Effector memory CD8-positive, alpha-beta T cell (primary cell): ENCODE measurements around the gene GPR156.
"Not testable (repeated sequence)": the region's sequence is repeated elsewhere in the genome, so short reads cannot be mapped to it uniquely, and the experiment has no call there.

ENCODE experiments used
- ATAC-seq: fragments of 150-1000 bp; cut with Tn5 transposase; replicated peaks from 2 replicates; pipeline ENCODE4 v1.10.0; 2021; ENCODE audit warnings: mild to moderate bottlenecking, moderate library complexity
- DNase-seq, 3 experiments: peaks; one replicate each; pipeline ENCODE4 v3.0.0; 2021
- H3K27ac Mint-ChIP-seq, 2 donors: one replicate each; pipeline ENCODE4 v1.8.0; 2022; ENCODE audit warnings: mild to moderate bottlenecking in 2 of 2, mixed read lengths in 2 of 2, moderate library complexity in 2 of 2
- H3K27me3 Mint-ChIP-seq, 2 donors: one replicate each; pipeline ENCODE4 v1.8.0; 2022; ENCODE audit warnings: mixed read lengths in 2 of 2
- H3K36me3 Mint-ChIP-seq: one replicate; pipeline ENCODE4 v1.8.0; 2022; ENCODE audit warnings: mild to moderate bottlenecking, moderate library complexity, mixed read lengths; ENCODE audit not compliant: insufficient read depth
- H3K4me1 Mint-ChIP-seq, 2 donors: one replicate each; pipeline ENCODE4 v1.8.0; 2022; ENCODE audit warnings: low read depth in 2 of 2, mixed read lengths in 2 of 2
- H3K4me3 Mint-ChIP-seq, 2 donors: one replicate each; pipeline ENCODE4 v1.8.0; 2022; ENCODE audit warnings: mild to moderate bottlenecking in 2 of 2, mixed read lengths in 2 of 2, moderate library complexity in 2 of 2
- H3K9me3 Mint-ChIP-seq, 2 donors: one replicate each; pipeline ENCODE4 v1.8.0; 2022; ENCODE audit warnings: mixed read lengths in 2 of 2
- total RNA-seq, 9 experiments: gene quantifications; one replicate each; lab custom pipeline; 2026; lab: John Stamatoyannopoulos, UW

Gene GPR156
- total RNA-seq, result 0 to 0.49 (median 0.13) reads per million in 9 experiments

DNA sequence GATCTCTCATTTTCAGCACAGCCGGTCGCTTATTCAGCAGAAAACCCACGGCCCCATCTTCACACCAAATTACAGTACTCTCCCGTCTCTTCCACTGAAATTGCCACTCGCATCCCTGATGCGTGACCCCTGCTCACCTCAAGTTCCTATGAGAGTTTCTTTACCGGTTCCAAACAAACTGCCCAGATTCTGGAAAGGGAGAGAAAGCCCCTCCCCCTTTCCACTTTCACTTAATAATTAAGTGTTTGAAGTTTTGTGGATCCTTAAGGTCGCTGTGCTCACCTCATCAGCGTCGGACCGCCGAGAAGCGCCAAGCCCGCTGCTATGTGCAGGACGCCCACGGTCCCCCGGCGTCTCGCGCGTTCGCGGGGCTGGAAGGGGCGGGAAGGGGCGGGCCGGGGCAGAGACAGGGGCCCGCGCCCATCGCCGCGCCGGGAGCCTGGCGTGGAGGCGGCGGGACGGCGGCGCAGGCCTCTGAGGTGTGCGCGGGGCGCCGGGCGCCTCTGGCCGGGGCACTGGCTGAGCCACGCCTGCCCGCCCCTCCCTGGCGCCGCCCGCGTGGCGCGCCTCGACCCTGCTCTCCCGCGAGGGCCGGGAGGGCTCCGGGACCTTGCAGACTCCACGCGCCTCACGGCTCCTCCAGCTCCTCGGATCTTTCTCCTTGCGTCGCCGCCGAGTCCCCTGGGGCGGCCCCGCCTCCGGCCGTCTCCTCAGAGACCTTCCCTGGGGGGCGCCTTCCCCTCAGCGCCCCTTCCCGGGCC, at the start of gene GPR156:
TSS of gene GPR156 (minus strand) at position 476 of the 761 bp plus-strand sequence. CDS start 41,124 bp downstream, outside the sequence.
- DNase-seq (no peak), ATAC-seq (peak; percentile 10)
- Mint-ChIP-seq H3K9me3 (no peaks in the 10 kb centered on the region), H3K36me3 (peaks cover 6% of the 10 kb centered on the region), H3K27ac (no peak within 1 kb of the TSS), H3K4me1 (peaks cover 0 to 3% of the 10 kb centered on the region in 2 donors), H3K4me3 (peak within 1 kb of the TSS in 1 of 2 donors; percentile 11), H3K27me3 (peaks cover 78 to 91% of the 10 kb centered on the region in 2 donors)

DNA sequence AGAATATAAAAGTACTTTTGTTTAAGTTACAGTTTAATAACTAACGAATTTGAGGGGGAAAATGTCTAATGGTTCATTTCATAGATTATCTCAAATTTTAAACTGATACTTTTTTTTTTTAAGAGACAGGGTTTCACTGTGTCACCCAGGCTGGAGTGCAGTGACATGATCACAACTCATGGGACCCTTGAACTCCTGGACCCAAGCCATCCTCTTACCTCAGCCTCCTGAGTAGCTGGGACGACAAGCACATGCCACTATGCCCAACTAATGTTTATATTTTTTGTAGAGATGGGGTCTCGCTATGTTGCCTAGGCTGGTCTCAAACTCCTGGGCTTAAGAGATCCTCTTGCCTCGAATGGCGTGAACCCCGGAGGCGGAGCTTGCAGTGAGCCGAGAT, 47.6 kb upstream of the GPR156 start:
- Mint-ChIP-seq H3K4me3 (no peak overlapping the region), H3K27ac (no peak overlapping the region), H3K9me3 (no peaks in the 10 kb centered on the region), H3K4me1 (peaks cover 6 to 22% of the 10 kb centered on the region in 2 donors), H3K27me3 (no peaks in the 10 kb centered on the region), H3K36me3 (peaks cover 52% of the 10 kb centered on the region)
- no peak for DNase-seq
- ATAC-seq, result no peak

DNA sequence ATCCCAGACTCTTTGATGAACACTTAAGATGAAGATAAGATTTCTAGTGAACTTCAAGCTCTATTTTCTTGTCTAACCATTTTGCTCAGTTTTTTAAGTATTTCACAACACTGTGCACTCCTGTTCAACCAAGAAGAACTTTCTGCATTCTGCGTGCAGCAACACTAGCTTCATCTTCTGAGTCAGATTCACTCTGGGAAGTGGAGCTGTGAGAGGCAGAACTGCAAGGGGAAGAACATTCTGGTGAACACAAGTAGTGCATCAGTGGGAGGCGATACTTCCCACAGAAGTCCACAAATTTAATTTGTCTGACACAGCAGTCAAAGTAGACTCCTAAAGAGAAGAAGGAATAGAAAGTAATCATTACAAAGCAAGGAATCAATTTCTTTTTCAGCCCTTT, 46.1 kb upstream of the GPR156 start:
- no peak for DNase-seq
- H3K27me3 Mint-ChIP-seq, result no peaks in the 10 kb centered on the region
- no peak for ATAC-seq
- H3K9me3 Mint-ChIP-seq, result no peaks in the 10 kb centered on the region
- no peak overlapping the region for H3K4me3 Mint-ChIP-seq
- H3K27ac Mint-ChIP-seq, result peak overlapping the region in 1 of 2 donors; percentile 45
- peaks cover 64% of the 10 kb centered on the region for H3K36me3 Mint-ChIP-seq
- H3K4me1 Mint-ChIP-seq, result peaks cover 3 to 9% of the 10 kb centered on the region in 2 donors

DNA sequence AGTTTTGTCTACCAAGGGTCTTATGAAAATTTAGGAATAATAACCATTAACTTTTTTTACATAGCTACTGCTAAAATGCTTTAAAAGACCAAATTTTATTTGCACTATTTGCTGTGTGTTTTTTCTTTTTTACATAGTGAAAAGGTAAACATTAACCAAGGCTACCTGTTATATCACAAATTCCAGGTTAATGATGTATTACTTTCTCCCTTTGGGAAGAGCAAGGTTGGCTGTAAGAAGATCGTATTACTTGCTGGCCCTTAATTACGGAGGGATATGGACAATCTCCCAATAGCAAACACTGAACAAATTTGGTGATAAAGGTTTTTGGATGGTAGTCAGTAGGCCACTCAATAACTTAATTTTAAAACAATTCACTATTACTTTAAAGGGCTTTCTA, 41.8 kb upstream of the GPR156 start:
- no peaks in the 10 kb centered on the region for H3K27me3 Mint-ChIP-seq
- no peaks in the 10 kb centered on the region for H3K9me3 Mint-ChIP-seq
- no peak for DNase-seq
- H3K27ac Mint-ChIP-seq, result no peak overlapping the region
- H3K36me3 Mint-ChIP-seq, result peaks cover 55% of the 10 kb centered on the region
- no peak for ATAC-seq
- H3K4me3 Mint-ChIP-seq, result no peak overlapping the region
- H3K4me1 Mint-ChIP-seq, result no peaks in the 10 kb centered on the region

DNA sequence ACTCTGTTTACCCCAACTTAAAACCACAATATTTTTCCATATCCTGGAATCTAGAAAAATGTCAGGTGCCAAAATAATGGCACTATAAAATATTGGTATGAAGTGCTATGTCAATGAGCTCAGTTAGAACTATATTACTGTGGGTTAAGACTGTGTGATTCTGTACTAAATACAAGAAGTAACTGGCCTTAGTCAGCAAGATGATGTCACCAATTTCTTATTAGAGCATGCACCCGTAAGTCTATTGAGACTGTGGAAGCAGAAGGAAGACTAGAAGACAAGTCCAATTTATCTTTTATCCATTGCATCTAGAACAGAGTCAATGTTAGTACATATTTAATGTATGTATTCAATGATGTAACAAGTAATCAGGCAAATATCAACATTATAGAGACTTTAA, 39.2 kb upstream of the GPR156 start:
- no peaks in the 10 kb centered on the region for H3K27me3 Mint-ChIP-seq
- no peak overlapping the region for H3K4me3 Mint-ChIP-seq
- no peak overlapping the region for H3K27ac Mint-ChIP-seq
- no peaks in the 10 kb centered on the region for H3K4me1 Mint-ChIP-seq
- H3K9me3 Mint-ChIP-seq, result peaks cover 0 to 2% of the 10 kb centered on the region in 2 donors
- DNase-seq, result no peak
- ATAC-seq, result no peak
- peaks cover 43% of the 10 kb centered on the region for H3K36me3 Mint-ChIP-seq

DNA sequence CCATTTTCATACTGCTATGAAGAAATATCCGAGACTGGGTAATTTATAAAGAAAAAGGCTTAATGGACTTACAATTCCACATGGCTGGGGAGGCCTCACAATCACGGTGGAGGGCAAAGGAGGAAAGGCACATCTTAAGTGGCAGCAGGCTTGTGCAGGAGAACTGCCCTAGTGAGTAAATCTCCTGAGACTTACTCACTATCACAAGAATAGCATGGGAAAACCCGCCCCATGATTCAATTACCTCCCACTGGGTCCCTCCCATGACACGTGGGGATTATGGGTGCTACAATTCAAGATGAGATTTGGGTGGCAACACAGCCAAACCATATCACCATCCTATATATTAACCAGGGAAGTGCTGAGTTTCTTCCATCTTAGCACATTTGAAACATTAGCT, 38.7 kb upstream of the GPR156 start:
- H3K9me3 Mint-ChIP-seq, H3K4me1 Mint-ChIP-seq, H3K27ac Mint-ChIP-seq, H3K4me3 Mint-ChIP-seq, H3K27me3 Mint-ChIP-seq, ATAC-seq, DNase-seq: not testable (repeated sequence)
- peaks cover 43% of the 10 kb centered on the region for H3K36me3 Mint-ChIP-seq

DNA sequence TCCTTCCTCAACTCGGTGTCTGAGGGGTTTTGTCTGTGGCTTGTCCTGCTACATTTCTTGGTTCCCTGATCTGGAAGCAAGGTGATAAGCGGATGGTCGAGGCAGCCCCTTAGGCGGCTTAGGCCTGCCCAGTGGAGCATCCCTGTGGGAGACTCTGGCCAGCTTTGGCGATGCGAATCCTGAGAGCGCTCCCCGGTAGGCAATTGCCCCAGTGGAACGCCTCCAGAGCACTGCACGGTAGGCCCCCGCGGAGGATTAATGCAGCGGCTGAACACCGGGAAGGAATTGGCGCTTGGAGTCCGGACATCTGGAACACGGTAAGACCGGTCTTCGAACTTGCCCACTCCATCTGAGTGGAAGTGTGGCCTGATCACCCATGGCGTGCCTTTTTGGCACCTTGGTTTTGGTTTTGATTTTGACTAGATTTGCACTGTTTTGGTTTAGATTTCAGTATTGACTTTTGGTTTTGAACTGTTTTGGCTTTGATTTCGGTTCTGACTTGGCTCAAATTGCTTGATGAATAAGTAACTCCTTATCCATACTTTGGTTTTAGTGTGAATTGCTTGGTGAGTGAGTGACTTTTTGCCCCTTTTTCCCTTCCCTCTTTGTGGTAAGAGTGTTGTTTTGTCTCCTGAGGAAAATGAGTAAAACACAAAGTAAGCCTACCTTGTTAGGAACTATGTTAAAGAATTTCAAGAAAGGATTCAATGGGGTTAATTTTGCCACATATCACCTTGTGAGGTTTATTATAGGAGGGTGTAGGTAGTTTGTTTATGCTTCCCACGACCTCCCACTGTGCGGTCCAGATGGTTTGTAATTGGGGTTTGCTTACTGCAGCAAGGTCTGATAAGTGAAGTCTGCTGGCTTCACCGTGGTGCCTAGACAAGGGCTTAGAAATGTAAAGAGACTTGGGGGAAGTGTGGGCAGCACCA, 27.1 kb upstream of the GPR156 start:
- peaks cover 8% of the 10 kb centered on the region for H3K36me3 Mint-ChIP-seq
- ATAC-seq, result no peak
- H3K4me1 Mint-ChIP-seq, result peaks cover 4 to 5% of the 10 kb centered on the region in 2 donors
- no peaks in the 10 kb centered on the region for H3K27me3 Mint-ChIP-seq
- no peak overlapping the region for H3K27ac Mint-ChIP-seq
- DNase-seq, result no peak
- no peak overlapping the region for H3K4me3 Mint-ChIP-seq
- peaks cover 5 to 18% of the 10 kb centered on the region in 2 donors for H3K9me3 Mint-ChIP-seq

DNA sequence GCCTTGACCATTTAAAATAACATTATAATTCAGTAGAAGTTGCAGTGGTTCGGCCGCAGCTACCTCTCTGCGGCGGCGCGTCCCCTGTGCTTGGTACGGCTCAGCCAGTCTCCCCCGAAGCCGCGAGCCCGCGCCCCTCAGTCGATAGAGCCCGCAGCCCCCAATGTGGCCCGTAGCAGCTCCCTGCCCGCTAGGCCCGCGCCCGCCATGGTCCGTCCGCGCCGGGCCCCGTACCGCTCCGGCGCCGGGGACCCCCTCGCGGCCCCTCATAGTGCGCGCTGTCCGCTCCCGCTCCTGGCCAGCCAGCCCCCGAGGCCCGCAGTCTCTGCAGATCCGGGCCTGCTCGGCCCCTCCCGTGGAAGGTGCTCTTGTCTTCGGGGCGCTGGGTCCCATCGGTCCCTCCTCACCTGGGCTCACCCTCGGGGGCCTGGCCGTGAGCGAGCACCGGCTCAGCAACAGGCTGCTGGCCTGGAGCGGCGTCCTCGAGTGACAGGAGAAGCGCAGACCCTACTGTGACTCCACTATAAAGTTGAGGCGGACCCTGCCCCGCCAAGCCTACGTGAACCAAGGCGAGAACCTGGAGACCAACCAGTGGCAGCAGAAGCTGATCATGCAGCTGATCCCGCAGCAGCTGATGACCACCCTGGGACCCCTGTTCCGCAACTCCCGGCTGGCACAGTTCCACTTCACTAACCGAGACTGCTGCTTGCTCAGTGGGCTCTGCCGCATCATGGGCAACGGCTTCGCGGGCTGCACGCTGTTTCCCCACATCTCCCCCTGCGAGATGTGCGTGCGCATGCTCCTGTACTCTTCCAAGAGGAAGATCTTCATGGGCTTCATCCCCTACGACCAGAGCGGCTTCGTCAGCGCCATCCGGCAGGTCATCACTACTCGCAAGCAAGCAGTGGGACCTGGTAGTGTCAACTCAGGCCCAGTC, 21.8 kb upstream of the GPR156 start:
- H3K4me1 Mint-ChIP-seq, result no peaks in the 10 kb centered on the region
- H3K4me3 Mint-ChIP-seq, result no peak overlapping the region
- no peaks in the 10 kb centered on the region for H3K9me3 Mint-ChIP-seq
- H3K27ac Mint-ChIP-seq, result no peak overlapping the region
- peaks cover 0 to 11% of the 10 kb centered on the region in 2 donors for H3K27me3 Mint-ChIP-seq
- no peak for ATAC-seq
- peaks cover 8% of the 10 kb centered on the region for H3K36me3 Mint-ChIP-seq
- DNase-seq, result no peak

DNA sequence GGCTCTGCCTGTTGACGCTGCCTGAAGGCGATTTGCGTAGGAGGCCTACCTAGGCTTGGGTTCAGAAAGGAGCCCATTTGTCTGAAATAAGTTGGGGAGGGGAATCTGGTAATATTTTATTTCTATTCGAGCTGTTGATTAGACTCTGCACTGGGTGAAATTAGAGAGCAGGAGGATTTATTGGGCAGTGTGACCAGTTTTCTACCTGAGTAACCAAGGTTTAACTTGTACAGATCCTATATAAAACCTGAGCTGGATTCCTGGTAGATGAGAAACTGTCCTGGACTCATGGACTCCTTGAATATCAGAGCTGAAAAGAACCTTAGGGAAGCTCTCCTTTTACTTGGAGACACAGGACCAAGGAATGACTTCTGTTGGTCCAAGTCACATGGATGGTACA, 19.6 kb upstream of the GPR156 start:
- H3K4me3 Mint-ChIP-seq, result no peak overlapping the region
- DNase-seq, result no peak
- H3K36me3 Mint-ChIP-seq, result peaks cover 5% of the 10 kb centered on the region
- ATAC-seq, result no peak
- H3K4me1 Mint-ChIP-seq, result no peaks in the 10 kb centered on the region
- H3K27me3 Mint-ChIP-seq, result peaks cover 0 to 11% of the 10 kb centered on the region in 2 donors
- no peak overlapping the region for H3K27ac Mint-ChIP-seq
- H3K9me3 Mint-ChIP-seq, result no peaks in the 10 kb centered on the region

DNA sequence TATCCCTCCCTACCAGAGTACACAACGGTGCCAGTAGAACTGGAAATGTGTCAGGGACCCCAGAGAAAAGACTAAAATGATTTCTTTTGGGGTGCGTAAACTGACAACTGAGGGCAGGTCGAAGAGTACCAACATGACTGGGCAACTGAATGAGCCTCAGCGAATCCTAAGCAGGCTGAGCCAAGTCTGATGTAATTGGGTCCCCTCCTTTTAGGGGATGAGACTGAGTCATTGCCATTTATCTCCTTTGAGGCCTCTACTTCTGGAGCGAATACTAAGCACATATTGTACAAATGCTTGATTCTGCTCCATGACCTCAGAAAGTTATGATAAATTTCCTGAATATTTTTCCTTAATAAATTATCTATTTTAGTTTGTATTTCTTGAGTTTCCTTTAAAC, 17.3 kb upstream of the GPR156 start:
- no peaks in the 10 kb centered on the region for H3K36me3 Mint-ChIP-seq
- no peak overlapping the region for H3K4me3 Mint-ChIP-seq
- ATAC-seq (no peak), DNase-seq (no peak)
- no peaks in the 10 kb centered on the region for H3K9me3 Mint-ChIP-seq
- peaks cover 0 to 11% of the 10 kb centered on the region in 2 donors for H3K27me3 Mint-ChIP-seq
- H3K4me1 Mint-ChIP-seq, result no peaks in the 10 kb centered on the region
- no peak overlapping the region for H3K27ac Mint-ChIP-seq

DNA sequence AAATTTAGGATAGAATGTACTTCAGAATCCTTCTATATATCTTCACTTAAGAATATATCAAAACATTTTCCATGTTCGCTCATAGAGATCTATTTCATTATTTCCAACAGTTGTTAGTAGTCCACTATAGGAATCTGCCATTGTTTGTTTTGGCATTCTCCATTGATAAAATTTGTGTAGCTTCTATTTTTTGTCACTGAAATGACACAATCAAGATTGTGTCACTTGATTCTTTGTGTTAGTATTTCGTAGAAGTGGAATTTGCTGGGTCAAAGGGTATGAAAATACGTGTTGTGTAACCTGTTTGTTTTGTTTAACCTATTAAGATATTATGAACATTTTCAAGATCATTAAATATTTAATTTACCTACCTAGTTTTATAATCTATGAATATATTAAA, 15.9 kb upstream of the GPR156 start:
- DNase-seq, result no peak
- H3K27me3 Mint-ChIP-seq, result peaks cover 5 to 23% of the 10 kb centered on the region in 2 donors
- H3K27ac Mint-ChIP-seq, result no peak overlapping the region
- no peak for ATAC-seq
- no peaks in the 10 kb centered on the region for H3K9me3 Mint-ChIP-seq
- no peaks in the 10 kb centered on the region for H3K4me1 Mint-ChIP-seq
- H3K4me3 Mint-ChIP-seq, result no peak overlapping the region
- no peaks in the 10 kb centered on the region for H3K36me3 Mint-ChIP-seq

DNA sequence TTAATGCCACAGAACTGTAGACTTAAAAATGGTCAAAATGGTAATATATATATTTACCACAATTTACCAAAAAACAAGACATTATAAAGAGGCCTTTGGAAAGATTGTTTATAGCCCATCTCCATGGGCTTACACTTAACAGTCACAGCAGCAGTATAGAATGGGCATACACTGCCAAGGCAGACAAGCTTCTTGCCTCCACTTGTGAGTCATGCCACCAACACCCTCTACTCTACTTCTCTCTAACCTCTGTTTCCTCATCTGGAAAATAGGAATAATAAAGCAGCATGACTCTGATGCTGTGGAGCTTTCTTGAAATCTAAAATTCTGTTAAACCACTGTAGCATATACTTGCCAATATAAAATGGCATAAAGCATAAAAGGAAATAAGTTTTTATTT, 14.4 kb upstream of the GPR156 start:
- Mint-ChIP-seq H3K27me3 (peaks cover 11 to 19% of the 10 kb centered on the region in 2 donors), H3K4me1 (no peaks in the 10 kb centered on the region), H3K36me3 (no peaks in the 10 kb centered on the region)

DNA sequence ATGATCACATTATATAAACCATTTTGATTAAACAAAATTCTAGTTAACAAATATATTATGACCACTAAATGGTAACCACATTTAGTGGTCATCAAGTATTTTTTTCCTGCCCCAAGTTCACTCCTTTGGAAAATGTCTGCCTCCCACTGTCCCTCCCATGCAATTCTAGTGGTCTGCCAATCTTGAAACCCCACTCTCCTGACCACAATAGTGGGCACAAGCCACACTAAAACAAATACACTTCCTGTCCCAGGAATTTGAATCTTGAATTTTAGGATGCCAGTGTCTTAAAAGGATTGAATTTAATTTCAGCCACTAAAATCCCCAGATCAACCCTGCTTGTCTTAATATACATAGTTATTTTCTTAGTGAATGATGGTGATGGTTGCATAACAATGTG, 14.0 kb upstream of the GPR156 start:
- ATAC-seq (no peak), DNase-seq (no peak)
- no peaks in the 10 kb centered on the region for H3K9me3 Mint-ChIP-seq
- no peak overlapping the region for H3K4me3 Mint-ChIP-seq
- H3K27me3 Mint-ChIP-seq, result peaks cover 11 to 22% of the 10 kb centered on the region in 2 donors
- no peak overlapping the region for H3K27ac Mint-ChIP-seq
- H3K36me3 Mint-ChIP-seq, result no peaks in the 10 kb centered on the region
- no peaks in the 10 kb centered on the region for H3K4me1 Mint-ChIP-seq

More for the DNA sequence above, 14.4 kb upstream of the GPR156 start:
- no peak overlapping the region for H3K27ac Mint-ChIP-seq
- no peak overlapping the region for H3K4me3 Mint-ChIP-seq
- H3K9me3 Mint-ChIP-seq, result no peaks in the 10 kb centered on the region
- DNase-seq (no peak), ATAC-seq (no peak)
